Measurements from ENCODE around the gene RETSAT.
A peak's percentile ranks its signal among the peaks of the same experiment; 100 is the strongest.
"Not testable (repeated sequence)": the region's sequence is repeated elsewhere in the genome, so short reads cannot be mapped to it uniquely, and the experiment has no call there.

Gene RETSAT

GRCh38 chr2:85377083-85377482, 22.8 kb upstream of the RETSAT start:
- DNase-seq: no peak

GRCh38 chr2:85376291-85377065, 22.1 kb upstream of the RETSAT start:
- DNase-seq: no peak

- DNase-seq: no peak
Measured at GRCh38 chr2:85371045-85371444, 16.7 kb upstream of the RETSAT start.

- no peak for DNase-seq
Measured at GRCh38 chr2:85369500-85369899, 15.2 kb upstream of the RETSAT start.

- DNase-seq: no peak
Measured at GRCh38 chr2:85368921-85369320, 14.6 kb upstream of the RETSAT start.

- DNase-seq: no peak
Measured at GRCh38 chr2:85367180-85367579, 12.9 kb upstream of the RETSAT start.

- DNase-seq: not testable (repeated sequence)
Measured at GRCh38 chr2:85362653-85363387, 8.5 kb upstream of the RETSAT start.

- no peak for DNase-seq
Measured at GRCh38 chr2:85357736-85358135, 3.4 kb upstream of the RETSAT start.

- DNase-seq: no peak
Measured at GRCh38 chr2:85356186-85356585, 1.9 kb upstream of the RETSAT start.

GRCh38 chr2:85355521-85355920, 1.2 kb upstream of the RETSAT start:
- DNase-seq: no peak

- no peak for DNase-seq
Measured at GRCh38 chr2:85355073-85355410, 714 bp upstream of the RETSAT start.

- no peak for DNase-seq
Measured at GRCh38 chr2:85353876-85354285, 447 bp downstream of the RETSAT start.

- no peak for DNase-seq
Measured at GRCh38 chr2:85347599-85347998, 6.7 kb downstream of the RETSAT start.

GRCh38 chr2:85344356-85344954, 9.9 kb downstream of the RETSAT start:
- DNase-seq: no peak

GRCh38 chr2:85343207-85343895, 11.0 kb downstream of the RETSAT start:
- DNase-seq: not testable (repeated sequence)

GRCh38 chr2:85342156-85342555, 12.2 kb downstream of the RETSAT start:
- DNase-seq: no peak

- no peak for DNase-seq
Measured at GRCh38 chr2:85341269-85342029, 12.9 kb downstream of the RETSAT start.

- peak; percentile 30 for DNase-seq
Measured at GRCh38 chr2:85340034-85340892, 14.1 kb downstream of the RETSAT start.

GRCh38 chr2:85334928-85335327, 19.4 kb downstream of the RETSAT start:
- DNase-seq: no peak

- DNase-seq: not testable (repeated sequence)
Measured at GRCh38 chr2:85333877-85334276, 20.5 kb downstream of the RETSAT start.

GRCh38 chr2:85330839-85331636, 23.3 kb downstream of the RETSAT start:
- DNase-seq: no peak
